ENCODE results near the gene ARL4A. TPM values are rescaled to one million over a fixed set of nuclear protein-coding genes. Genes with fewer than 3 reads are reported as not detected.

The ARL4A gene
- total and polyA plus RNA-seq, 9 of the 15 experiments (the other 6 are each of a cell fraction or from before 2014, with no cell fraction given), result 118 to 688 (median 172) TPM

DNA sequence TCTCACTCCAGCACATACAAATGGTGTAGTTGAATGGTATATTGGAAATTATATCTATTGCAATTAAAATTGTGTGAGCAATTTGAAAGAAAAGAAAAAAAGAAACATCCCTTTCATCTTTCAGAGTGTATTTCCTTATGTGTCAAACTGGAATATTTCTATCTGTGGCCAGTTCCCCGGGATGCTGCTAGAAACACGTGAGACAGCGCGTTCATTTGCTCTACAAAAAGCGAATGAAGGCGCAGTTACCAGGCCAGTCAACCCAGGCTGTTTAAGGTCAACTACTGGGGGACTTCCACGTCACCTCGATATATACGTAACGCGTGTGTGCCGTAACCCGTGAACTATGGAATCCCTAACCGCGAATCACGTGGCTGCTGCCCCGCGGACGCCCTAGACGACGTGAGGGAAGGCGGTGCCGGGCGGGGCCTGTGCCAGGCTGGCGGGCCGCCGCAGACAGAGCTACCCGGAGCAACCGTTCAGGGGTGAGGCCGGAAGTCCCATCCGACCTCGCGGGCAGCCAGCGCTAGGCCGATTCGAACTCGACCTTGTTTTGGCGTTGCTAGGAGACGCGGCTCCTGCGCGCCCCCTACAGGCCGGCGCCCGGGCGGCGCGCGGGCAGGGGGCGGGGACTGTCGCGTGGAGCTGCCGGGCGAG, 1.1 kb upstream of the ARL4A start (continued):
- TF ChIP-seq NR4A1 (CRISPR knock-in tag; IDR thresholded peaks at IDR 0.05) (no peak), NR4A1 (tag; IDR thresholded peaks at IDR 0.05) (peak; percentile 56), PRMT5 (CRISPR knock-in tag; IDR thresholded peaks at IDR 0.05) (no peak), FOXP1 (CRISPR knock-in tag; IDR thresholded peaks at IDR 0.05) (no peak; the same call in 1 of the 2 replicates), ZNF197 (CRISPR knock-in tag; IDR thresholded peaks at IDR 0.05; ENCODE audit: low read depth) (no peak), CAMTA2 (CRISPR knock-in tag; conservative IDR thresholded peaks at IDR 0.05) (no peak), OTX1 (CRISPR knock-in tag; IDR thresholded peaks at IDR 0.05) (no peak), MYC (IDR thresholded peaks at IDR 0.05; ENCODE audit: low read depth, low read length) (peak; percentile 94), MYC (CRISPR knock-in tag; IDR thresholded peaks at IDR 0.05; ENCODE audit: borderline replicate concordance, low read depth) (no peak), KDM4B (IDR thresholded peaks at IDR 0.05; ENCODE audit: borderline replicate concordance in 2 of 2, low read depth in 1 of 2) (no peak), MCM5 (IDR thresholded peaks at IDR 0.05; ENCODE audit: low read depth) (no peak), FOXJ2 (tag; IDR thresholded peaks at IDR 0.05) (peak; percentile 100), NCOR1 (IDR thresholded peaks at IDR 0.05) (peak; percentile 70), ZNF274 (IDR thresholded peaks at IDR 0.05; ENCODE audit: borderline replicate concordance, low read depth, low read length) (no peak), ZNF124 (CRISPR knock-in tag; IDR thresholded peaks at IDR 0.05) (no peak), EWSR1 (IDR thresholded peaks at IDR 0.05; ENCODE audit: borderline replicate concordance, low read depth, partially characterized antibody) (no peak), SAFB (IDR thresholded peaks at IDR 0.05; ENCODE audit: borderline replicate concordance, low read depth, low read length) (peak; percentile 45; the same call in 1 of the 2 replicates), NCOA1 (IDR thresholded peaks at IDR 0.05; ENCODE audit: low read depth) (peak; percentile 81)
- TF ChIP-seq, protein P1, sequence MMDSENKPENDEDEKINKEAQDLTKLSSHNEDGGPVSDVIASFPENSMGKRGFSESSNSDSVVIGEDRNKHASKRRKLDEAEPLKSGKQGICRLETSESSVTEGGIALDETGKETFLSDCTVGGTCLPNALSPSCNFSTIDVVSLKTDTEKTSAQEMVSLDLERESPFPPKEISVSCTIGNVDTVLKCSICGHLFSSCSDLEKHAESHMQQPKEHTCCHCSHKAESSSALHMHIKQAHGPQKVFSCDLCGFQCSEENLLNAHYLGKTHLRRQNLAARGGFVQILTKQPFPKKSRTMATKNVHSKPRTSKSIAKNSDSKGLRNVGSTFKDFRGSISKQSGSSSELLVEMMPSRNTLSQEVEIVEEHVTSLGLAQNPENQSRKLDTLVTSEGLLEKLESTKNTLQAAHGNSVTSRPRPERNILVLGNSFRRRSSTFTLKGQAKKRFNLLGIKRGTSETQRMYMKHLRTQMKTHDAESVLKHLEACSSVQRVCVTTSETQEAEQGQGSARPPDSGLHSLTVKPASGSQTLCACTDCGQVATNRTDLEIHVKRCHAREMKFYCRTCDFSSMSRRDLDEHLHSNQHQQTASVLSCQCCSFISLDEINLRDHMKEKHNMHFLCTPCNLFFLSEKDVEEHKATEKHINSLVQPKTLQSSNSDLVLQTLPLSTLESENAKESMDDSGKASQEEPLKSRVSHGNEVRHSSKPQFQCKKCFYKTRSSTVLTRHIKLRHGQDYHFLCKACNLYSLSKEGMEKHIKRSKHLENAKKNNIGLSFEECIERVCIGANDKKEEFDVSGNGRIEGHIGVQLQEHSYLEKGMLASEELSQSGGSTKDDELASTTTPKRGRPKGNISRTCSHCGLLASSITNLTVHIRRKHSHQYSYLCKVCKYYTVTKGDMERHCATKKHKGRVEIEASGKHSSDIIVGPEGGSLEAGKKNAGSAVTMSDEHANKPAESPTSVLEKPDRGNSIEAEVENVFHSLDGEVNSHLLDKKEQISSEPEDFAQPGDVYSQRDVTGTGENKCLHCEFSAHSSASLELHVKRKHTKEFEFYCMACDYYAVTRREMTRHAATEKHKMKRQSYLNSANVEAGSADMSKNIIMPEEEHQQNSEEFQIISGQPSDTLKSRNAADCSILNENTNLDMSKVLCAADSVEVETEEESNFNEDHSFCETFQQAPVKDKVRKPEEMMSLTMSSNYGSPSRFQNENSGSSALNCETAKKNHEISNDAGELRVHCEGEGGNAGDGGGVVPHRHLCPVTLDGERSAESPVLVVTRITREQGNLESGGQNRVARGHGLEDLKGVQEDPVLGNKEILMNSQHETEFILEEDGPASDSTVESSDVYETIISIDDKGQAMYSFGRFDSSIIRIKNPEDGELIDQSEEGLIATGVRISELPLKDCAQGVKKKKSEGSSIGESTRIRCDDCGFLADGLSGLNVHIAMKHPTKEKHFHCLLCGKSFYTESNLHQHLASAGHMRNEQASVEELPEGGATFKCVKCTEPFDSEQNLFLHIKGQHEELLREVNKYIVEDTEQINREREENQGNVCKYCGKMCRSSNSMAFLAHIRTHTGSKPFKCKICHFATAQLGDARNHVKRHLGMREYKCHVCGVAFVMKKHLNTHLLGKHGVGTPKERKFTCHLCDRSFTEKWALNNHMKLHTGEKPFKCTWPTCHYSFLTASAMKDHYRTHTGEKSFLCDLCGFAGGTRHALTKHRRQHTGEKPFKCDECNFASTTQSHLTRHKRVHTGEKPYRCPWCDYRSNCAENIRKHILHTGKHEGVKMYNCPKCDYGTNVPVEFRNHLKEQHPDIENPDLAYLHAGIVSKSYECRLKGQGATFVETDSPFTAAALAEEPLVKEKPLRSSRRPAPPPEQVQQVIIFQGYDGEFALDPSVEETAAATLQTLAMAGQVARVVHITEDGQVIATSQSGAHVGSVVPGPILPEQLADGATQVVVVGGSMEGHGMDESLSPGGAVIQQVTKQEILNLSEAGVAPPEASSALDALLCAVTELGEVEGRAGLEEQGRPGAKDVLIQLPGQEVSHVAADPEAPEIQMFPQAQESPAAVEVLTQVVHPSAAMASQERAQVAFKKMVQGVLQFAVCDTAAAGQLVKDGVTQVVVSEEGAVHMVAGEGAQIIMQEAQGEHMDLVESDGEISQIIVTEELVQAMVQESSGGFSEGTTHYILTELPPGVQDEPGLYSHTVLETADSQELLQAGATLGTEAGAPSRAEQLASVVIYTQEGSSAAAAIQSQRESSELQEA (IDR thresholded peaks at IDR 0.05; ENCODE audit: low read depth), result no peak
- TF ChIP-seq, protein P2, sequence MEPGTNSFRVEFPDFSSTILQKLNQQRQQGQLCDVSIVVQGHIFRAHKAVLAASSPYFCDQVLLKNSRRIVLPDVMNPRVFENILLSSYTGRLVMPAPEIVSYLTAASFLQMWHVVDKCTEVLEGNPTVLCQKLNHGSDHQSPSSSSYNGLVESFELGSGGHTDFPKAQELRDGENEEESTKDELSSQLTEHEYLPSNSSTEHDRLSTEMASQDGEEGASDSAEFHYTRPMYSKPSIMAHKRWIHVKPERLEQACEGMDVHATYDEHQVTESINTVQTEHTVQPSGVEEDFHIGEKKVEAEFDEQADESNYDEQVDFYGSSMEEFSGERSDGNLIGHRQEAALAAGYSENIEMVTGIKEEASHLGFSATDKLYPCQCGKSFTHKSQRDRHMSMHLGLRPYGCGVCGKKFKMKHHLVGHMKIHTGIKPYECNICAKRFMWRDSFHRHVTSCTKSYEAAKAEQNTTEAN (CRISPR knock-in tag; IDR thresholded peaks at IDR 0.05), result 0 out of 2 replicates have a peak, but pooled peaks have one; percentile 74
